SK-N-SH (cell line): Measurements from ENCODE around the gene NTNG1. TPM values are rescaled to one million over a fixed set of nuclear protein-coding genes. Genes with fewer than 3 reads are reported as not detected.

Experiments used
- CTCF ChIA-PET: fragments of 300-600, 350-600 bp; formaldehyde crosslinking; extraction: SDS; loops from one replicate; lab custom pipeline; 2021; lab: Yijun Ruan, JAX
- POLR2A ChIA-PET: fragments of 350-600 bp; sonication (Branson Sonifier 250); formaldehyde crosslinking; extraction: SDS; loops from one replicate; lab custom pipeline; 2020; ENCODE audit warnings: antibody characterized with exemption, inconsistent platforms; lab: Yijun Ruan, JAX
- DNase-seq: peaks from one replicate; pipeline ENCODE4 v3.0.0; 2012
- H2AFZ ChIP-seq: fragments of 200-600 bp; sonication (generic); 2 replicates; pipeline ENCODE4 v1.8.1; 2016; ENCODE audit warnings: antibody characterized with exemption, mild to moderate bottlenecking, low read depth
- H3F3A ChIP-seq: fragments of 200-600 bp; sonication (generic); replicated peaks from 2 replicates; pipeline ENCODE3; 2016; ENCODE audit warnings: antibody characterized with exemption, mild to moderate bottlenecking; ENCODE audit not compliant: insufficient read depth
- H3K27ac ChIP-seq, 2 experiments: fragments of 200-500 bp in 1 of 2; fragments of 200-600 bp in 1 of 2; sonication (Bioruptor generic) in 1 of 2; sonication (generic), shearing (Covaris generic) in 1 of 2; 2 replicates each; pipeline versions ENCODE4 v1.5.1 to v1.6.1; 2014 to 2016; ENCODE audit warnings: low read depth in 2 of 2, inconsistent platforms in 1 of 2, low read length in 1 of 2, mild to moderate bottlenecking in 1 of 2, mixed read lengths in 1 of 2
- H3K27me3 ChIP-seq: fragments of 200-600 bp; sonication (generic), shearing (Covaris generic); 2 replicates; pipeline ENCODE4 v1.6.1; 2016; ENCODE audit warnings: mixed run types; ENCODE audit not compliant: insufficient read depth
- H3K36me3 ChIP-seq, 2 experiments: fragments of 200-500 bp in 1 of 2; fragments of 200-600 bp in 1 of 2; sonication (Bioruptor generic) in 1 of 2; sonication (generic) in 1 of 2; replicated peaks in 1 of 2; 2 replicates each; pipeline versions ENCODE3 to v1.5.1; 2014 to 2016; ENCODE audit warnings: low read length in 1 of 2, mild to moderate bottlenecking in 1 of 2; ENCODE audit not compliant: insufficient read depth in 2 of 2, control insufficient read depth in 1 of 2
- H3K4me1 ChIP-seq, 2 experiments: fragments of 200-500 bp in 1 of 2; fragments of 200-600 bp in 1 of 2; sonication (Bioruptor generic) in 1 of 2; sonication (generic), shearing (Covaris generic) in 1 of 2; 2 replicates each; pipeline versions ENCODE4 v1.5.1 to v1.6.1; 2014 to 2016; ENCODE audit warnings: low read depth in 1 of 2, low read length in 1 of 2, mixed run types in 1 of 2; ENCODE audit not compliant: insufficient read depth in 2 of 2, control insufficient read depth in 1 of 2
- H3K4me2 ChIP-seq: fragments of 200-600 bp; sonication (generic), shearing (Covaris generic); 2 replicates; pipeline ENCODE4 v1.6.1; 2017; ENCODE audit warnings: mixed run types
- H3K4me3 ChIP-seq, 2 experiments: fragments of 200-500 bp in 1 of 2; fragments of 200-600 bp in 1 of 2; sonication (Bioruptor generic) in 1 of 2; sonication (generic), shearing (Covaris generic) in 1 of 2; 2 replicates each; pipeline versions ENCODE4 v1.5.1 to v1.8.1; 2014 to 2016; ENCODE audit warnings: low read depth in 2 of 2, inconsistent platforms in 1 of 2, low read length in 1 of 2, mild to moderate bottlenecking in 1 of 2, mixed read lengths in 1 of 2, moderate library complexity in 1 of 2
- H3K79me2 ChIP-seq: fragments of 200-600 bp; sonication (generic); 2 replicates; pipeline ENCODE4 v1.8.1; 2017; ENCODE audit warnings: mild to moderate bottlenecking; ENCODE audit not compliant: insufficient read depth
- H3K9ac ChIP-seq: fragments of 200-600 bp; sonication (generic); 2 replicates; pipeline ENCODE4 v1.6.1; 2017; ENCODE audit warnings: mixed run types
- H3K9me2 ChIP-seq: fragments of 200-600 bp; sonication (generic); 2 replicates; pipeline ENCODE4 v1.6.1; 2017; ENCODE audit warnings: mixed run types
- H3K9me3 ChIP-seq: fragments of 200-600 bp; sonication (generic); 2 replicates; pipeline ENCODE4 v1.6.1; 2017; ENCODE audit warnings: mixed run types, mild to moderate bottlenecking, moderate library complexity
- H4K20me1 ChIP-seq: fragments of 200-600 bp; sonication (generic); 2 replicates; pipeline ENCODE4 v1.6.1; 2017; ENCODE audit warnings: mild to moderate bottlenecking, mixed run types; ENCODE audit not compliant: insufficient read depth
- CHD2 ChIP-seq: fragments of 150-350 bp; IDR thresholded peaks from 2 replicates; pipeline ENCODE4 v1.6.1; 2018; ENCODE audit warnings: low read length; ENCODE audit not compliant: partially characterized antibody
- ELF1 ChIP-seq: IDR thresholded peaks from 2 replicates; pipeline ENCODE4 v1.4.0; 2012
- EZH2phosphoT487 ChIP-seq: fragments of 200-600 bp; sonication (generic); IDR thresholded peaks from 2 replicates; pipeline ENCODE4 v1.6.1; 2017; ENCODE audit warnings: low read depth, mixed run types, mild to moderate bottlenecking, antibody characterized with exemption, moderate library complexity, borderline replicate concordance
- FOSL2 ChIP-seq: IDR thresholded peaks from 2 replicates; pipeline ENCODE4 v1.4.0; 2012; ENCODE audit warnings: low read depth, mild to moderate bottlenecking, moderate library complexity, borderline replicate concordance
- GABPA ChIP-seq: IDR thresholded peaks from 2 replicates; pipeline ENCODE4 v1.4.0; 2012; ENCODE audit warnings: low read depth, mild to moderate bottlenecking
- GATA2 ChIP-seq: sonication (generic); formaldehyde crosslinking; IDR thresholded peaks from 2 replicates; pipeline ENCODE4 v1.5.0; 2020; ENCODE audit warnings: mild to moderate bottlenecking, missing genetic modification reagents
- IRF3 ChIP-seq: fragments of 150-350 bp; IDR thresholded peaks from 2 replicates; pipeline ENCODE4 v1.6.1; 2016; ENCODE audit warnings: mild to moderate bottlenecking, low read depth, low read length
- JUND ChIP-seq: IDR thresholded peaks from 2 replicates; pipeline ENCODE4 v1.4.0; 2012
- MXI1 ChIP-seq: IDR thresholded peaks from 2 replicates; pipeline ENCODE4 v1.6.1; 2012; ENCODE audit warnings: mild to moderate bottlenecking, low read depth, low read length, improper control_type of control experiment
- NFIC ChIP-seq: IDR thresholded peaks from 2 replicates; pipeline ENCODE4 v1.4.0; 2012; ENCODE audit warnings: borderline replicate concordance
- NRF1 ChIP-seq: IDR thresholded peaks from 2 replicates; pipeline ENCODE4 v1.6.1; 2012; ENCODE audit warnings: low read depth, mild to moderate bottlenecking, low read length
- RAD21 ChIP-seq: IDR thresholded peaks from 2 replicates; pipeline ENCODE4 v1.6.1; 2012; ENCODE audit warnings: mild to moderate bottlenecking, low read length
- RFX5 ChIP-seq: IDR thresholded peaks from 2 replicates; pipeline ENCODE4 v1.6.1; 2012; ENCODE audit warnings: mild to moderate bottlenecking, improper control_type of control experiment, low read length
- RXRA ChIP-seq: IDR thresholded peaks from 2 replicates; pipeline ENCODE4 v1.4.0; 2012; ENCODE audit warnings: low read depth, mild to moderate bottlenecking, borderline replicate concordance
- TCF12 ChIP-seq: IDR thresholded peaks from 2 replicates; pipeline ENCODE4 v1.4.0; 2012
- WGBS: methylation state at CpG from one replicate; pipeline ENCODE4 v1.1.6; 2017; ENCODE audit warnings: low lambda C conversion rate; 5-methylcytosine and 5-hydroxymethylcytosine counted together
- polyA plus RNA-seq, 3 experiments: library from polyadenylated mRNA; depleted of rRNA; stranded (reverse); fragments of >200 nt; gene quantifications; 2 replicates each; pipeline ENCODE4 v1.2.3, GENCODE V29; 2012

NTNG1 gene
- polyA plus RNA-seq, 1 of the 3 experiments (the other 2 are of a cell fraction) = 0.03 TPM

DNA sequence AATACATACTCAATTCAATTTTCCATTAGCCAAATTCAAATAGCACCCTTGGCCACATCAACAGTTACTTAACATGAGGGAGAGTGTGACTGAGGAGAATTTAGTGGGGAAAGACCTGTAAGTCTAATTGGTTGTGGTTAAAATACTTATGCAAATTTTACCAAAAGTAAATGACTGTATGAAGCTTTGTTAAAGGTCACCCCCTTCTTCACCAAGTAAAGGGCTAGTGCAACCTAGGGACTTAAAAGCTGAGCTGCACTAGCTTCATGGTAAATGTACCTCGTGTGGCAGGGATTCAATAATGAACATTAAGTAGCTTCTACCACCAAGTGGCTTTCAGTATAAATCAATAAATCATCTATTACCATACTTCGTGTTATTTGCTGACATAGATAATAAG lies 372.0 kb downstream of the NTNG1 start:
- H3K4me3 ChIP-seq = no peak overlapping the region

DNA sequence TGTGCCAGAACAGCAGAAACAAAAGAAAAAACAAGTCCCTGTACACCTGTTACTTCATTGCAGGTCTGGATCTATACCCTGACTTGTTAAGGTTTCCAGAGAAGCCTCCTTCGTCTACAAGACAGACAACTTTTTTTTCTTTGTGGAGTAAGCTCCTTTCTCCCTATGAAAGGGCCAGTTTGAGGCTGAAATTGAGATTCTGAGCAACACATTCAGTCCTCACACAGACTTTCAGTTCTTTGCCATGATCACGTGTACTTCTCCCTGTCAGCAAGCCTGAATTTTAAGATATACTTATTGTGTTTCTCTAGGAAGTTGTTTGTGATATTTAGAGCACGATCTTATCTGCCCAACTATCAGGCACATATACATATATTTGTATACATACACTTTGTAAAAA lies 374.0 kb downstream of the NTNG1 start:
- Histone ChIP-seq H3K9me2 (no peaks in the 10 kb centered on the region), H3K36me3 (no peaks in the 10 kb centered on the region), H3F3A (no peaks in the 10 kb centered on the region), H3K27ac (no peak overlapping the region), H4K20me1 (no peaks in the 10 kb centered on the region), H3K9ac (no peak overlapping the region), H3K27me3 (no peaks in the 10 kb centered on the region), H3K4me2 (no peak overlapping the region), H3K9me3 (no peaks in the 10 kb centered on the region), H2AFZ (no peak overlapping the region), H3K4me3 (no peak overlapping the region), H3K4me1 (no peaks in the 10 kb centered on the region), H3K79me2 (no peaks in the 10 kb centered on the region)
- CTCF ChIA-PET = no interaction called here
- no peak for TF ChIP-seq FOSL2
- POLR2A ChIA-PET = no interaction called here
- DNase-seq = no peak
- 33% methylated on average over 3 of the region's 3 CpGs for WGBS

More for the DNA sequence above, 372.0 kb downstream of the NTNG1 start:
- ChIA-PET CTCF (interaction anchor here (1.0 kb wide), 1 partner anchor 69 kb away, joined by 3 read pairs; no protein-coding TSS in a partner anchor), POLR2A (no interaction called here)
- Histone ChIP-seq H3K27ac (no peak overlapping the region), H3F3A (no peaks in the 10 kb centered on the region), H3K9me3 (no peaks in the 10 kb centered on the region), H3K4me2 (no peak overlapping the region), H3K4me1 (no peaks in the 10 kb centered on the region), H3K36me3 (no peaks in the 10 kb centered on the region), H3K27me3 (no peaks in the 10 kb centered on the region), H3K9me2 (no peaks in the 10 kb centered on the region), H3K79me2 (no peaks in the 10 kb centered on the region), H3K9ac (no peak overlapping the region), H4K20me1 (no peaks in the 10 kb centered on the region), H2AFZ (no peak overlapping the region)
- DNase-seq = no peak
- WGBS = 13% methylated on average over 2 of the region's 2 CpGs
- no peak for TF ChIP-seq NRF1
- no peak for TF ChIP-seq RFX5
- no peak for TF ChIP-seq JUND
- no peak for TF ChIP-seq EZH2phosphoT487
- no peak for TF ChIP-seq ELF1
- no peak for TF ChIP-seq RAD21
- TF ChIP-seq GATA2 = no peak
- TF ChIP-seq IRF3 = no peak
- TF ChIP-seq FOSL2 = no peak
- no peak for TF ChIP-seq MXI1
- TF ChIP-seq NFIC = no peak
- no peak for TF ChIP-seq TCF12
- TF ChIP-seq RXRA = no peak
- TF ChIP-seq GABPA = no peak
- TF ChIP-seq CHD2 = no peak
